GM19372 (cell line): ENCODE results near the gene MAP2K6.
A peak's percentile ranks its signal among the peaks of the same experiment; 100 is the strongest.

Source experiments
- ATAC-seq: cut with Tn5 transposase; IDR thresholded peaks from one replicate; pipeline ENCODE4 v1.9.1; 2021; ENCODE audit warnings: mild to moderate bottlenecking, low read depth, moderate library complexity; ENCODE audit not compliant: unreplicated experiment

Gene MAP2K6

DNA sequence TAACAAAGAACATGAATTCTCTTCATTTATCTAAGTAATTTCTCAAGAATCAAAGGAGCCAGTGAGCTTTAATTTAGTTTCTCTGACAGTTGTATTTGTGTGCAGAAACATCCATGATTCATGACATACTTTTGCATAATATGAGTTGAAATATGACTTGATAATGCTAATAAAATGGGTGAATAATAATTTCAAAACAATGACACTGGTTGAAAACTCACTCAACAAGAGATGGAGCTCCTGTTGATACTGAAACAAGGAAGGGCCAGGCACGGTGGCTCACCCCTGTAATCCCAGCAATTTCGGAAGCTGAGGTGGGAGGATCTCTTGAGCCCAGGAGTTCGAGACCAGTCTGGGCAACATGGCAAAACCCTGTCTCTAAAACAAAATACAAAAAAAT, 147.0 kb downstream of the MAP2K6 start:
- no peak for ATAC-seq

DNA sequence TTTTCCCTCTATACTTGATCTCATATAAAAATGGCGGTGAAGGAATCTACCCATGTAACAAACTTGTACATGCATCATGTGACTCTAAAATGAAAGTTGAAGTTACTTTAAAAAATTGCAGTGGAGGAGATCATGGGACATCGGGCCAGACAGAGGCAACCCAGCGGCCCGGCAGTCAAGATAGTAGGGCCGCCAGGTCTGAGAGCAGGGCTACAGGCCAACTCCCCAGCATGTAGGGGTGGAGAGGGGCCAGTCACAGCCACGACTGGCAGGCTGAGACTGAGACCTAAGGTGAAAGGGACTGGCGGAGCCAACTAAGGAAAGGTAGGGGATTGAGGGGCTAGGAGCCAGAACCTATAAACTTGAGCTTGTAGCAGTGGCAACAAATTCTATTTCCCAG, 150.9 kb downstream of the MAP2K6 start:
- ATAC-seq: no peak

DNA sequence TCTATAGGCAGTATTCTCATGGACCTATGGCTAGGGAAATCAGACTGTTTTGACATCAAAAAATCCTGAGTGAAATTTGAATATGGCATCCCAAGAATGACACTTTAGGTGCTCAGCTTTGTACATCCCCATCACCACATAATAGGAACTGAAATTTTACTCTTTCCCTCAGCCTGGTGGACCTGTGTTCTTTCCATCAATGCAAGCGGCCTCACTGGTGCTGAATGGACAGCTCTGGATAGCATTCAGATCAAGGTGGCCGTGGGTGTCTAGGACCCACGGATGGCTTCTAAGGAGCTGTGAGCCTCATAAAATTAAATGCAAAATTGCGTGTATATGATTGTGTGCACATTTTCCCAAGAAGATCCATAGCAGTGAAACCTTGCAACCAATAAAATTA, 152.6 kb downstream of the MAP2K6 start:
- no peak for ATAC-seq

DNA sequence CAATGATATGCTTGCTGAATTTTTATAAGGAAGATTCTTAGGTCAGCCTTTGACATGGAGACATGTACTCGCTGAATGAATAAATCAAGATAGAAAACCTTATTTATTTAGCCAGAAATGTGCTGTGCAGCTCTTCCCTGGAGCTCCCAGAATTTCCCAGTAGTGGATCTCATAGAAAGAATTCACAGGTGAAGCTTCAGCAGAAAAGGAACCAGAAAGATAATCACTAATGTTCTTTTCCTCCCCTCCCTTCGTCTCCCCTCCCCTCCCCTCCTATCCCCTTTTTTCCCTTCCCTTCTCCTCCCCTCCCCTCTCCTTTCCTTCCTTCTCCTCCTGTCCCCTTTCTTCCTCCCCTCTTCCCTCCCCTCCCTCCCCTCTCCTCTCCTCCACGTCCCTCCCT, 158.2 kb downstream of the MAP2K6 start:
- no peak for ATAC-seq

DNA sequence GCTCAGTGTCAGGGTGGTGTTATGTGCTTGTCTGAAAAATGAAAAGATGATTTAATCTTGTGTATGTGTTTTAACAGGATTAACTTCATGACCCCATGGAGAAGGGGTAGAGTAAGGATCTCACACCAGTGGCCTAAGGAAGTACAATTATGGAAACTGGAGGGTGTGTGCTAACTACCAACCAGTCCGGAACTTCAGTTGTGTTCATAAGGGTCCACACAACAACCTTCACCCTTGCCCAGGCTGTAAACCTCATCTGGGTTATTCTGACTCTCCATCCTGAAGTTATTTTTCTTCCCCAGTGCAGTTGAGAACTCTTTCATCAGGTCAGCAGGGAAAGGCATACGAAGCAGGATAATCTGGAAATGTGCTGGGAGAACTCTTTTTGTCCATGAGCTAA, 158.9 kb downstream of the MAP2K6 start:
- ATAC-seq: no peak

DNA sequence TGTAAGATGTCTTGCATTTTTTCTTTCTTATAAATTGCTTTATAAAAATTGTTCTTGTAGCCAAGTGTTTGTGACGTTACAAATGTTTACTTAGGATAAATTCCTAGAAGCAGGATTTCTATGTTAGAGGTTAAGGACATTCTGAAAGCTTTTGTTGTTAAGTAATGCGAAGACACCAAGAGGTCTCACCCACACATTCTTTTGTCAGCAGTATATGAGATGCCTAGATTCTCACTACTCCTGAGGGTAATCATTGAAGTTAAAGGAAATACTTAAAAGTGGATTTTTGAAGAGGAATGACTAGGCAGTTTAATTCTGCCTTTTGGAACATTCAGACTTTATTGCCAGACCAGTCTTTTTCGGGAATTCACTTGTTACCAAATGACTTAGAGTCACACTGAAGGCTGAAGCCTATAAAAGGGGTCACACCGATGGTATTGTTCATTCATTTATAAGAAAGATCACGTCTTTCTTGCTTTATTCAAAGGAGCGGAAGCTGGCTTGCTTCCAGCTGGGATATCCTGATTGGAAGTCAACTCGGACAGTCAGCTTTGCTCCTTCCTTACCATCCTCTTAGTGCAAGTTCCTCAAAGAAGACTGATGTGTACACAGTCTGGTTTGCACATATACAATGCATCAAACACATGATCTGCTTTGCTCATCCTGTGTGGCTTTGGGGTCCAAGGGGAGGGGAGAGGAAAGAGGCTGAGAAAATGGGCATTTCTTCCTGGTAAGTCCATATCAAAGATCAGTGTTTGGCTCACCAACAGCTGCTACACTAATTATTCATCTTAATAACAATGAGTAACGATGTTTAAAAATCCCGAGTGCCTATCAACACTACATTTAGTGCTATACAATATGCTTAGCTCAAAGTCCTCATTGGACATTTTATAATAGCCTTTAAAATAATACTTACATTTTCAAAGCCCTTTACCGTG, 160.0 kb downstream of the MAP2K6 start:
- no peak for ATAC-seq

DNA sequence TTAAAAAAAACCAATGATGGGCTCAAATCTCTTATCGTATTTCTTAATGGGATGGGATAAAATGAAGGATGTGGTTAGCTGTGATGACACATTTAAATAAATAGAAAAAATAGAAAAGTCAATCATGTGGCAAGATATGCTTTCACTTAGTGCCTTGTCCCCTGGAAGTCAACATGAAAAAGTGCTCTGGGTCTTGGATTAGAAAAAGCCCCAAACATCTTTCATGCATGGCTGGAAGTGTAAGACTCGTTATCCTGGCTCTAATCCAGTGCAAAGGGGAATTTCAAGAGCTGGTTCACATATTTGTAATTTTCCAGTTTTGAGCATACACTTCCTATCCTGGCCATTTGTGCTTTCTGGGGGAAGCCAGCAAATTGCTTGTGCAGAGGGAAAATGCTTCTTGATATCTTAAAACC, 160.9 kb downstream of the MAP2K6 start:
- no peak for ATAC-seq

DNA sequence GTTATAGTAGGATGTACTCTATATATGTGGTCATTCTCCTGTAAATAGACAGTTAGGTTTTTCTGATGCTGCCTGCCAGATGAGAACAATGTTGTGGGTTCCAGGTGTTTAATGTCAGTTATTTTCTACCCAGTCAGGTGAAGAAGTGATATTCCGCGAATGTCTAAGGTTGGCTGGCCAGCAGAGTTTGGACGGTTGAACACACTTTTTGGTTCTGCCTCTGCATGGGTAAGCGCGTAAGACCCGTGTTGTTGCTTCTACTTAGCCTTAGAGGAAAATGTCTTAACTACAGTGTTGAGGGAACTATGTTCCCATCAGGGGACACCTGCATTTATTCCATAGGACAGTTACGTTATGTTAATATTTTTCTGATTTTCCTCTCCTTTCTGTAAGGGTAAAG, 162.6 kb downstream of the MAP2K6 start:
- no peak for ATAC-seq

DNA sequence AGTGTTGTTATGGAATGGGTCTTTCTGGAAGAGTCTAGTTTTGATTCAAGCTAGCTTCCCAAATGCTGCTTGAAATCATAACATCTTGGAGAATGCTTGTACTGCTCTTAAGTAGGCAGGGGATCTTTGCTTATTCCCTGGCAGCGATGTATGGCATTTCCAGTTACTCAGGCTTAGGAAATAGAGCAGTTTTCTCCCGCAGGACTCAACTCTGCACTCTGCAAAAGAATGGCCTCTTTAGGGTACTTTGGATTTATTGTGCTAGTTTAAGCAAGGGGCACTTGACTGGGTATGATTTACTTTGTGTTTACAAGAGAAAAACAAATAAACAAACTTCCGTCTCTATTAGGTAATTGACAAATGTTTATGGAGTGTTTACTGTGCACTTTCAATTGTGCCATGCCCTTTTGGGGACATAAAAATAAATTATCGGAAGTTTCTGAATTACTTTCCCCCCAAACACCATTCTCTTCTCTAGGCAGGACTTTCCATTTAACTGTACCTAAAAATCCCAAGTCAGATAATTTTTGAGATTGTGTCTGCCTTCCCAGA, 164.0 kb downstream of the MAP2K6 start:
- ATAC-seq: no peak

DNA sequence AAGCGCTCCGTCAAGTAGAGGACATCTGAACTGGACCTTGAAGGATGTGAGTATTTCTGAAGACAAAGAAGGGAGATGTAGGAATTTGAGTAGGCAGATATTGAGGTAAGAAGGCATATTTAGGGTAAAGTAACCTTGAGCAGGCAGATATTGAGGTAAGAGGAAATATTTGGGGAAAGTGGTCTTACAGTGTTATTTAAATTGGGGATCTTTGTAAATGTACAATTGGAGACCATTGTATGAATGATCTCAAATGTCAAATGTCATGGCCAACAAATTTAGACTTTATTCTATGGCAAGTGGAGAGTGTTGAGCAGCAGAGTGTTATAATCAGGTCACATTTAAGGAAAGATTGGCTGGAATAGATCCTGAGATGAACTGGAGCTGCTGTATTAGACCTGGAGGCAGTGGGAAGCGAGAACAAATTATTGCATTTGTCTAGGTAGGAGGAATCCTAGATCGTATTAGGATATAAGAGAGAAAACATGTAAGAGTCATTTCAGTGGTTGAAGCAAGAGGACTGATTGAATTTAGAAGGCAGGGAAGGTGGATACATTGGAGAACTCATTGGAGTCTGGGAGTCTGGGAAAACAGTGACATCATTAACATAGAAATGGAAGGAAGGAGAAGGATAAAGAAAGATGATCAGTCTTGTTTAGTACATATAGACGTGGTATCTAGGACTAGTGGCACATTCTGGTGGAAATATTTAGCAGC, 165.6 kb downstream of the MAP2K6 start:
- ATAC-seq: no peak

DNA sequence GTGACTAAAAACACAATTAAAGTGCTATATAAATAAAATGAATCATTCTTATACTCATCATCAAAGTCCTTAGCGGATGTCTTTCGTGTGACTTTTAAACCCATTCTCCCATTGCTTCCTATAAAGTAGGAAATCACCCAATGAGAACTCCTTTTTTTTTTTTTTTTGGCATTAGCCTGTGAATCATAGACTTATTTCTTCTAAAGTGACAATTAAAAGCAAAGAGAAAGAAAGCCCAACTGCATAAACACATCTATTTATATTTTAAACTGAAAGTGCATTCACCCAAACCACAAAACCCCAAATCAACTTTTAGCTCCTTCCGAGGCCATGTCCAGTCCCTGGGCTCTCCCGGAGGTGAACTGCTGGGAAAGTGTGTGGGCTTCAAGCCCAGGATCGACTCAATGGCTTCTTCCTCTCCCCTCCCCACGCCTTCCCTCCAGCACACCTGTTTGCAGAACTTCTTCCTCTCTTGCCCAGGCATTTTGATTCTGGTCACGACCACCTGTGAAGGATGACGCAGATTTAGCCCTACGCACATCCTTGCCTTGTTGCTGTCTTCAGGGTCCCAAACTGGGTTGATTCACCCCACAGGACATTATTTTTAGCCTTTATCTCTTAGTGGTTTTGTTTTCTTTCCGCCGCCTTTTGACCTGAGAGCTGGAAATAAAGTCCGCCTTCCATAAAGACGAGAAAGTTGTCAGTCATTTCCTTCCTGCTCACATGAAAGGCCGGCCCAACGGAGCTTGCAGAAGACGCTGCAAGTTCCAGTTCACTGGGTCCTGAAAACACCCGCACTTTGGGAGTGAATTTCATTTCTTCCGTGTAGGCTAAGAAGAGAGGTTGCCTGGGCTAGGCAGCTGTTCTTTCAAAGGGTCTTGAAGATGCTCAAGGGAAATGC, 166.8 kb downstream of the MAP2K6 start:
- ATAC-seq: peak; percentile 70

DNA sequence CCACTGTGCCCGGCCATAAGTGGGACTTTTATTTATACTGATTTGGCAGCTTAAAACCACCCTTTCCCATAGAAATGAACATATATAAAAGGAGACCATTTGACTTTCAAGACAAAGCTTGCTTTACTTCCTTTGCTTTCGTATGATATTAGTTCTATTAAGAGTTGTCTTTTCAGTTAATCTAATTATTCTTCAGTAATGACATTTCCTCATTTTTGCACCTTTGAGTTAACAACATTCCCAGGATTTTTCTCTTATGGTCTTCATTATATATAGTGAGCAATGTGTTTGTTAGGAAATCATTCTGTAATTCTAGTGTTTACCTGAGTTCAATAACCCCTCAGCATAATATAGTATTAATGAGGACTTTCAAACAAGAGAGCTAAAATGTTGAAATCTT, 173.8 kb downstream of the MAP2K6 start:
- no peak for ATAC-seq

DNA sequence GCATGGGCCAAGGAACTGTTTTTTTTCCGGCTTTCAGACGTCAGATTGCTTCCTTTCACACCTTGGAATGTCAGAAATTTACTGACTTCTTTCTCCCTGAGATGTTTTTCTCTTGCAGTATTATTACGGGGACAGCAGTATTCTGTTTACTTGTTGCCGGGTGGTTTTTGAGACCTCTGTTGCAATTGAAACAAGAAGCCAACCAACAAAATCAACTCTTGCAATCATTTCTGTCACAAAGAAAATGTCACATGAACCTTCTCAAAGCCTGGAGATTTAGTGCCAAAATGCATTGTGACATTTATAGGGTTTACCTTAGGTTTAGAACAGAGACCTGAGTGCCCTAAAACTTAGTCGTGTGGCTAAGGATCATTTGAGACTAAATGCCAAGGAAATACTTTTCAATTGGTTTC, 174.3 kb downstream of the MAP2K6 start:
- ATAC-seq: no peak

DNA sequence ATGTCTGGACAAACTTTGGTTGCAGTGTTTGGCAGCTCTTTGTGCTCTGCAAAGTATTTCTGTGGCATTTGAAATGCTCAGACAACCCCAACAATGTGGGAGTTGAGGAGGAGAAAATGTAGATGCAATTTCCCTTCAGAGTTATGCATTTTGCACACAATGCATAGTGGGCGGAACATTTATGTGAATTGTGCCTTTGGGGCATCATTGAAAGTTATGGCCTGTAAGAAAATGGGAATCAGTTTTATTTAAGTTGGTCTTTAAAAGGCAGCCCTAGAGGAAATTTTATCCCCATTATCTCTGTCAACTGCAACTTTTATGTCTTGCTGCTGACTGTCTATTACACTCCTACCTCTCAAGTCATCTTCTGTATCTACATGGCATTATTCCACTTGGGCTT, 176.2 kb downstream of the MAP2K6 start:
- no peak for ATAC-seq

DNA sequence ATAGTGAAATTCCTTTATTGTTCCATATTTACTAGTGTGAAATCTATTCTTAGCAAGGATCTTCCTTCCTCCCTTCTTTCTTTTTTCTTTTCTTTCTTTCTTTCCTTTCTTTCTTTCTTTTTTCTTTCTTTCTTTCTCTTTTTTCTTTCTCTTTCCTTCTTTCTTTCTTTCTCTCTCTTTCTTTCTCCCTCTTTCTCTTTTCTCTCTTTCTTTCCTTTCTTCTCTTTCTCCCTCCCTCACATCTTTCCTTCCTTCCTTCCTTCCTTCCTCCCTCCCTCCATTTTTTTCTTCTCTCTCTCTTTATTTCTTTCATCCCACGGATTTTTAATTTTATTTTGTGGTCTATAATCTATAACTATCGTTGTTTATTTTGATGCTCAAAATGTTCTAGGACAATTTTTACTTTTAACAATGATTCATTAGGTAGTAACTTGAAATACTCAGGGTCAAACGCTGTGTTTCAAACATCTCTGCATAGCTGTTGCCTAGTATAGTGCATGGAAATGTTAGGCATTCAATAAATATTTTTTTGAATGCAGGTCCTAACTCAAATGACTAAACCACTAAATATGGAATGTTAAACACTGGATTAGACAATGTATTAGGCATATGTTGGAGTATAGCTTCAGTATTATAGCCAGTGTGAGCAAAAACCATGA, 178.3 kb downstream of the MAP2K6 start:
- no peak for ATAC-seq

DNA sequence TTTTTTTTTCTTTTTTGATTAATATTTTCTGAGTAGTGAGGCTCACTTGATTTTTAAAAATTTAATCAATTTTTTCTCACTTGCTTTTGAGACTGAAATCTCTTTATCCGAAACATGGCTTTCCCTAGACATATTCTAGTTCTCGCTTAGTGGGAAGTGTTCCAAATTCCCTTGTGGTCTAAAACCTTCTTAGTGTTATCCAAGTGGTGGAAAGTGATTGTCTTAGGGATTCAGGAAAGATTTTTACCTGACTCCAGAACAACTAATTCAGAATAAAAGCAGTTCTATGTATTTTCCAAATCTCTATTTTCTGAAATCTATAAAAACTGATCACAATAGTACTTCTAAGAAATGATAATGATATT, 178.8 kb downstream of the MAP2K6 start:
- no peak for ATAC-seq

DNA sequence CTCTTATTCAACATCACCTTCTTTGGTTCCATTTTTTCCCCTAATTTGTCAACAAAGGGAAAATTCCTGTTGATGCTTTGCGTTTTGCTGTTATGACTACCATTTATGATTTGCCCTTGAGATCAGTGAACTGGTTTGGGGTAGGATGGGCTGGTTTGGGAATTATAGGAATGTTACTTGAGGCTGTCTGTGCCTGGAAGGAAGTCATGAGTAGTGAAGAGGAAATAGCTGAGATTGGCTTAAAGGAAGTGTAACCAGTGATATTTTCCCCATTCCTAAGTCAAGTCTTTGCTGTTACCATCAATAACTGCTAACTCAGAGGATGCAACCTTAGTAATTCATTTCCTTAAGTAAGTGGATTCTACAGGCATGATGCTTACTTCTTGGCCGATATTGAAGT, 179.2 kb downstream of the MAP2K6 start:
- no peak for ATAC-seq

DNA sequence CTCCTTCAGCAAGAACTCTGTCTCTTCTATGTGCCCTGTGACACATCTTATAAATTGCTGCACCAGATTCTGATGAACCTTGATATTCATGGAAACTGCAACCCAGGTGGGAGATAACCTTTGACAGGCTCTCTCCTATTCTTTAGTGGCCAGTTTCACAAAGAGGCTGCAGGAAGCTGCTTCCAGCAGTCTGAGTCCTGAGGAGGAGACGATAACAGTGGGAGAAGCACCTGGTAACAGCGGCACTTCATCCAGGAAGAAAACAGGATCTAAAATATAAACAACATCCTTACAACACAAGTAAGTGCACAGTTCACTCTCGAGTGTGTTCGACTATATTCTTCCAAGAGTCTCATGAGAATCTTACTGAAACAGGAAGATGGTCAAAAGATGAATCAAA, 180.1 kb downstream of the MAP2K6 start:
- no peak for ATAC-seq

DNA sequence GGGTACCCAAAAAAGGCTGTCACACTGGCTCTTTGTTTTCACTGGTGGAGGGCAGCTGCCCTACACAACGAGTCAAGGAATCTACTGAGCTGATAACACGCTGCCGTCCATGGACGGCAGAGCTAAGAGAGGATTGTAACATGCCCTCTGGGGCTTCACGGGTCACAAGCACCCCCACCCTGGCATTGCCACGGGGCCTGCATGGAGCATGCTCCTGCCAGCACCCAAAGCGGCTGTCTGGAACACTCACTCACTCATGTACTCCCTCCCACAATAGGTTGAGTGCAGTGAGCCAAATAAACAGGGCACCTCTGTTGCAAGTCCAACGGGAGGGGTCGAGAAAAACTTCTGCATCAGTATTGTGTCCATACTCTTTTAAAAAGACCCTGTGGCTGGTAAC, 181.6 kb downstream of the MAP2K6 start:
- ATAC-seq: no peak
